Putamen (tissue), 1 donor: Measurements from ENCODE around the gene ZNF641.

Experiments used
- DNase-seq: peaks from one replicate; pipeline ENCODE4 v3.0.0-alpha.2; 2016; ENCODE audit warnings: low spot score

ZNF641 gene

GRCh38 chr12:48350249-48351021, at the start of gene ZNF641:
Gene ZNF641 (minus strand): TSS chr12:48350919. CDS start chr12:48348090, 2,829 bp downstream.
- peak; percentile 88 for DNase-seq

- no peak for DNase-seq
These were observed 39.3 kb upstream of the ZNF641 start for GRCh38 chr12:48390026-48390425.

GRCh38 chr12:48389409-48389808, 38.7 kb upstream of the ZNF641 start:
- DNase-seq, result no peak

DNA sequence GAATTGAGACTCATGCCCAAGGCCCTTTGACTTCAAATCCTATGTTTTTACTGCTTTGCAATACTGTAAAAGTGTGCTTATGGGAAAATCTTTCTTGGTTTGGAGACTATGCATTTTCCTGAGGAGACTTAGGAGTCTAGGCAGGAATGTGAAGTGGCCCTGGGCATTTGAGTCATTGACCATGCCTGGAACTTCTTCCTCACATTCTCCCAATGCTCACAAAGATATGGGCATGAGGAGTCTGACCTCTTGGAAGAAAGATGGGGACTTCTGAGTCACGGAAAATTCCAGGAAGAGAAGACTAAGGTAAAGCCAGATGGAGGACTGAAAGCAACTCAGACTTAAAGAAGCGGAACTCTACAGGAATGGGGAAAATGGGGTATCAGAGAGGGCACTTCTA, 38.2 kb upstream of the ZNF641 start:
- DNase-seq, result no peak

DNA sequence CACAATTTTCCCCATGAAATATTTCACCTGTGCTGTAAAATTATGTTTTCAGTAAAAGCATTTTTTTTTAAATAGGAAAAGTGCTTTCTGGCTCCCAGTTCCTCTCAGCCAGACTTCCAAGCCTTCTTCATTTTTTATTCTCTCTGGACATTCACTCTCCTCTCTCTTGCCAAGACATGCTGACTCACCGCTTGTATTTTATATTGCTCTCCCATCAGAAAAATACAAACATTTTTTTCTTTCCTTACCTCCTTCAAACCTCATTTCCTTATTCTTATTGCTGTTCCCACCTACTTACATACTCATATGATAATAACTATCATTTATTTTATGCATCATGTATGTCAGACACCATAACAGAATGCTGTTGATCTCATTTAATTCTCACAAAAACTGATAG, 37.7 kb upstream of the ZNF641 start:
- DNase-seq, result no peak

GRCh38 chr12:48380596-48380995, 29.9 kb upstream of the ZNF641 start:
- DNase-seq, result no peak

GRCh38 chr12:48379794-48380193, 29.1 kb upstream of the ZNF641 start:
- DNase-seq, result no peak

- no peak for DNase-seq
These were observed 26.9 kb upstream of the ZNF641 start for GRCh38 chr12:48377646-48378045.

GRCh38 chr12:48374164-48374563, 23.4 kb upstream of the ZNF641 start:
- no peak for DNase-seq

DNA sequence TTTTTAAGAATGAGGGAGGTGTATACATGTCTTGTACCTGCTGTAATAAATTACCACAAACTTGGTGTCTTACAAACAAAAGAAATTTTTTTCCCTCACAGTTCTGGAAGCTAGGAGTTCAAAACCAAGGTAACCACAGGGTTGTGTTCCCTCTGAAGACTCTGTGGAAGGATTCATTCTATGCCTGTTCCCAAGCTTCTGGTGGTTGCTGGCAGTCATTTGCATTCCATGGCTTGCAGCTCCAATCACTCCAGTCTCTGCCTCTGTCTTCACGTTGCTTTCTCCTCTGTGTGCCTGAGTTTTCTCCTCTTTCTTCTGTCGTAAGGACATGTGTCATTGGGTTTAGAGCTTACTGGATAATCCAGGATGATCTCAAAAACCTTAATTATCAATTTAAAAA, 15.4 kb upstream of the ZNF641 start:
- no peak for DNase-seq

GRCh38 chr12:48361664-48362339, 11.1 kb upstream of the ZNF641 start:
- no peak for DNase-seq

GRCh38 chr12:48358937-48359513, 8.3 kb upstream of the ZNF641 start:
- DNase-seq, result no peak

- DNase-seq, result no peak
These were observed 5.5 kb upstream of the ZNF641 start for GRCh38 chr12:48356041-48356768.

DNA sequence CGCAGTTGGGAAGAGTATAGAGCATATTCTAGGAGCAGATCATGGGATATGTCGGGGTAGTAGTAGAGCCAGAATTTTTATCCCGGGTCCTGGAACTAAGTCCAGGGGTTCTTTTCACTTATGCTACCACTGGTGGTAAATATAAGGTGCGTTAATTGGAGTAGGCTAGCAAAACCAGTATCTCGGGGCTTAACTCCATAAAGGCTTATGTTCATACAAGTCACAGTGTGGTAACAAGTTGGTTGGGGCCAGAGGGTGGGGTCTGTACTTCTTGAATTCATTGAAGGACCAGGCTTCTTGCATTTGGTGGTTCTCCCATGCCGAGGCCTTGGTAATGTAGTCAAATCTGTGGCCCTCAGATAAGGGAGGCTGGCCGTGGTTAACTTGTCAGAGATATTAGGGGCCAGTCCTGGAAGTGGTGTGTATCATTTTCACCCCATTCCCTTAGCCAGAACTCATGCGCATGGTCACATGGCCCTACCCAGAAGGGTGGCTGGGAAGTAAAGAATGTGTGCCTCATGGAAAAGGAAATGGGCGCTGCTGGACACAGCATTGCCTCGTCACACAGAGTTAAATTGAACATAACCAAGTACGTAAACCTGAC, 1.5 kb upstream of the ZNF641 start:
- DNase-seq, result no peak

- DNase-seq, result no peak
These were observed 446 bp upstream of the ZNF641 start for GRCh38 chr12:48351022-48351708.

GRCh38 chr12:48349471-48349870, 1.2 kb downstream of the ZNF641 start:
- peak; percentile 13 for DNase-seq

GRCh38 chr12:48342980-48343379, 7.7 kb downstream of the ZNF641 start:
- no peak for DNase-seq

DNA sequence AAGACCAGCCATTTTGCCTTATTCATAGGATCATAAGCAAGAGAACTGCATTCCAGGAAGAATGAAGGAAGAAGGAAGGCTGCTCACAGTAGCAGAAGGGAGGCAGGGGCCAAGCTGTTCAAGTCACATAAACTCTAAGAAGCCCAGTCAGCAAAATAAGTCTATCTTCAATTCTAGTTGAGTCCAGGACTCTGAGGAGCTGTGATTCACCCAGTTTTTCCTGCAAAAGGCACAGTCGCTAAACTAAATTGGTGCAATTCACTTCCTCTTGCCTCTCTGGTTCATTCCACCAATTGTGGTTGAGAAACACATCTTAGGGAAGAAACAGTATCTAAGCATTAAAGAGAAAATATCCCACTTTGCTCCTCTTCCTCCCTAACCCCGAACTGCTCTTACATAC, 9.8 kb downstream of the ZNF641 start:
- DNase-seq, result no peak

DNA sequence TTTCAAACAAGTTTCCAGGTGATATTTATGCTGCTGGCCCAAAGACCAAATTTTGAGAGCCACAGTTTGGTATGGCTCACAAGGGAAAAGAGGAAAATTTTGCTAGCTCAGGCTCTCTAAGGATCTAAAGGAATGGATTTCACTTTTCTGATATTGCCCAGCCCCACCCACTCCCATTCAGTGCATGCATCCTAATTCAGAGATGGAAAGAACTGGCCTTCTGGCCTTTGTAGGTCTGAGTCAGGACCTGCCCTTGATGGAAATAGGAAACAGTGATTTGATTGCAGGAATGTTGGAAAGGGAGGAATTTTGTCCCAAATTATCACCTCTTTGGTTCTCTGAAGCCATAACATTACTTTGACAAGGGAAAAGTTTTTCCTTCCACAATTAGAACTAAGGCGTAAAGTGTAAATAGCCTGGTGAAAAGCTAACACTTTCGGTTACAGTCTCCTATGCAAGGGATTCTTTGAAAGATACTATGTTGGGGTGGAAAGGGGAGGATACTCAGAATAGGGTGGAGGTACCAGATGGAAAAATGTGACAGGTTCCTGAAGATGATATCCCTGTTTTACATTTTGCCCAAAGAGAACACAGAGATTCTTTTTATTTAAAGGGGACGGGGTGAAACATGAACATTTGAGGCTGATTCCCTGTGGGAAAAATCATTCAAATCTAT, 11.1 kb downstream of the ZNF641 start:
- no peak for DNase-seq

GRCh38 chr12:48336564-48336963, 14.2 kb downstream of the ZNF641 start:
- DNase-seq, result no peak

- DNase-seq, result peak; percentile 30
These were observed 14.7 kb downstream of the ZNF641 start for GRCh38 chr12:48336061-48336460.
